Mammary epithelial cell (primary cell): Measurements from ENCODE around the gene ELMOD3.

Source experiments
- EZH2 ChIP-seq: IDR thresholded peaks from 2 replicates; pipeline ENCODE4 v1.6.1; 2012; ENCODE audit warnings: low read length, inconsistent platforms, borderline replicate concordance
- TF ChIP-seq, protein P1 (sequence below), 2 donors: IDR thresholded peaks in 1 of 2; conservative IDR thresholded peaks in 1 of 2; 2 replicates each; pipeline ENCODE4 v1.5.1; 2011 to 2012; ENCODE audit warnings: inconsistent platforms in 2 of 2, low read length in 2 of 2, mild to moderate bottlenecking in 2 of 2, control low read depth in 1 of 2, low read depth in 1 of 2; ENCODE audit not compliant: insufficient read depth in 1 of 2; ENCODE audit errors: extremely low read depth in 1 of 2

- TF ChIP-seq, protein P1, sequence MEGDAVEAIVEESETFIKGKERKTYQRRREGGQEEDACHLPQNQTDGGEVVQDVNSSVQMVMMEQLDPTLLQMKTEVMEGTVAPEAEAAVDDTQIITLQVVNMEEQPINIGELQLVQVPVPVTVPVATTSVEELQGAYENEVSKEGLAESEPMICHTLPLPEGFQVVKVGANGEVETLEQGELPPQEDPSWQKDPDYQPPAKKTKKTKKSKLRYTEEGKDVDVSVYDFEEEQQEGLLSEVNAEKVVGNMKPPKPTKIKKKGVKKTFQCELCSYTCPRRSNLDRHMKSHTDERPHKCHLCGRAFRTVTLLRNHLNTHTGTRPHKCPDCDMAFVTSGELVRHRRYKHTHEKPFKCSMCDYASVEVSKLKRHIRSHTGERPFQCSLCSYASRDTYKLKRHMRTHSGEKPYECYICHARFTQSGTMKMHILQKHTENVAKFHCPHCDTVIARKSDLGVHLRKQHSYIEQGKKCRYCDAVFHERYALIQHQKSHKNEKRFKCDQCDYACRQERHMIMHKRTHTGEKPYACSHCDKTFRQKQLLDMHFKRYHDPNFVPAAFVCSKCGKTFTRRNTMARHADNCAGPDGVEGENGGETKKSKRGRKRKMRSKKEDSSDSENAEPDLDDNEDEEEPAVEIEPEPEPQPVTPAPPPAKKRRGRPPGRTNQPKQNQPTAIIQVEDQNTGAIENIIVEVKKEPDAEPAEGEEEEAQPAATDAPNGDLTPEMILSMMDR (conservative IDR thresholded peaks at IDR 0.05 in 1 of 2, IDR thresholded peaks at IDR 0.05 in 1 of 2; ENCODE audit: extremely low read depth in 1 of 2, insufficient read depth in 1 of 2, low read depth in 1 of 2, low read length in 2 of 2), result no peak
- no peak for TF ChIP-seq EZH2
These were observed 34.8 kb upstream of the ELMOD3 start for GRCh38 chr2:85319796-85320195.
